SKM-1 (cell line): ENCODE measurements around the gene GPR176.

Source experiments
- DNase-seq: peaks from one replicate; lab custom pipeline; 2025; ENCODE audit not compliant: unreplicated experiment; lab: John Stamatoyannopoulos, UW

GPR176 gene

GRCh38 chr15:39892418-39892817 lies 27.6 kb downstream of the GPR176 start:
- DNase-seq: no peak

- DNase-seq: no peak
Observed at GRCh38 chr15:39890621-39891020, 29.4 kb downstream of the GPR176 start.

- DNase-seq: no peak
Observed at GRCh38 chr15:39889601-39890000, 30.5 kb downstream of the GPR176 start.

- no peak for DNase-seq
Observed at GRCh38 chr15:39888809-39889208, 31.3 kb downstream of the GPR176 start.

- DNase-seq: no peak
Observed at GRCh38 chr15:39888243-39888642, 31.8 kb downstream of the GPR176 start.

- no peak for DNase-seq
Observed at GRCh38 chr15:39887832-39888231, 32.2 kb downstream of the GPR176 start.

GRCh38 chr15:39887211-39887610 lies 32.9 kb downstream of the GPR176 start:
- DNase-seq: no peak

- DNase-seq: no peak
Observed at GRCh38 chr15:39886418-39886817, 33.6 kb downstream of the GPR176 start.

- DNase-seq: no peak
Observed at GRCh38 chr15:39885099-39885777, 34.8 kb downstream of the GPR176 start.

GRCh38 chr15:39884351-39884750 lies 35.7 kb downstream of the GPR176 start:
- DNase-seq: no peak

GRCh38 chr15:39882602-39883001 lies 37.5 kb downstream of the GPR176 start:
- no peak for DNase-seq

- DNase-seq: no peak
Observed at GRCh38 chr15:39881790-39882189, 38.3 kb downstream of the GPR176 start.

- DNase-seq: no peak
Observed at GRCh38 chr15:39880718-39881387, 39.2 kb downstream of the GPR176 start.

- no peak for DNase-seq
Observed at GRCh38 chr15:39878406-39878785, 41.7 kb downstream of the GPR176 start.

GRCh38 chr15:39874890-39875549 lies 45.0 kb downstream of the GPR176 start:
- DNase-seq: no peak

- no peak for DNase-seq
Observed at GRCh38 chr15:39873978-39874377, 46.1 kb downstream of the GPR176 start.

- DNase-seq: no peak
Observed at GRCh38 chr15:39870537-39870936, 49.5 kb downstream of the GPR176 start.

- DNase-seq: no peak
Observed at GRCh38 chr15:39869858-39870515, 50.1 kb downstream of the GPR176 start.

- no peak for DNase-seq
Observed at GRCh38 chr15:39869254-39869653, 50.8 kb downstream of the GPR176 start.

- DNase-seq: no peak
Observed at GRCh38 chr15:39868396-39868795, 51.7 kb downstream of the GPR176 start.

GRCh38 chr15:39864116-39864515 lies 56.0 kb downstream of the GPR176 start:
- DNase-seq: no peak

- DNase-seq: no peak
Observed at GRCh38 chr15:39860871-39861270, 59.2 kb downstream of the GPR176 start.
